H1 (cell line): Measurements from ENCODE around the gene ATP8B3. TPM values are rescaled to one million over a fixed set of nuclear protein-coding genes. Genes with fewer than 3 reads are reported as not detected.
A peak's percentile ranks its signal among the peaks of the same experiment; 100 is the strongest.

Experiments used
- CTCF ChIA-PET: fragments of 300-600 bp; sonication (Branson Sonifier 250); formaldehyde crosslinking; loops from one replicate; lab custom pipeline; 2021; ENCODE audit not compliant: partially characterized antibody; lab: Charles Lee
- POLR2A ChIA-PET: fragments of 300-600 bp; sonication (Branson Sonifier 250); formaldehyde crosslinking; loops from one replicate; lab custom pipeline; 2021; ENCODE audit warnings: inconsistent platforms; ENCODE audit not compliant: partially characterized antibody; lab: Charles Lee
- DNase-seq, 2 experiments: peaks; one replicate each; pipeline versions ENCODE4 v3.0.0 to v3.0.0-alpha.2; 2010 to 2022; ENCODE audit warnings: low spot score in 2 of 2, low read depth in 1 of 2, mixed read lengths in 1 of 2
- FAIRE-seq: peaks from 2 replicates; lab custom pipeline; 2011; peaks lifted over from hg19 to GRCh38; lab: Jason Lieb, UNC
- H2AFZ ChIP-seq: 2 replicates; pipeline ENCODE4 v1.8.1; 2012; ENCODE audit warnings: low read length, inconsistent platforms
- H2AK5ac ChIP-seq: 2 replicates; pipeline ENCODE4 v1.6.1; 2013; ENCODE audit warnings: low read depth, low read length
- H2BK120ac ChIP-seq: replicated peaks from 2 replicates; pipeline ENCODE3; 2013; ENCODE audit warnings: low read depth, low read length, inconsistent platforms
- H2BK12ac ChIP-seq: 2 replicates; pipeline ENCODE4 v1.6.1; 2013; ENCODE audit warnings: low read depth, low read length
- H2BK15ac ChIP-seq: 2 replicates; pipeline ENCODE4 v1.6.1; 2013; ENCODE audit warnings: low read length
- H2BK20ac ChIP-seq: 2 replicates; pipeline ENCODE4 v1.6.1; 2013; ENCODE audit warnings: low read length
- H2BK5ac ChIP-seq: 2 replicates; pipeline ENCODE4 v1.6.1; 2013; ENCODE audit warnings: low read depth, low read length
- H3K14ac ChIP-seq: 2 replicates; pipeline ENCODE4 v1.6.1; 2013; ENCODE audit warnings: inconsistent platforms; ENCODE audit not compliant: insufficient read length
- H3K18ac ChIP-seq: 2 replicates; pipeline ENCODE4 v1.6.1; 2013; ENCODE audit warnings: low read length; ENCODE audit errors: extremely low read depth
- H3K23ac ChIP-seq: 2 replicates; pipeline ENCODE4 v1.6.1; 2013; ENCODE audit warnings: inconsistent platforms; ENCODE audit not compliant: insufficient read length
- H3K23me2 ChIP-seq: 2 replicates; pipeline ENCODE4 v1.6.1; 2013; ENCODE audit warnings: low read depth, low read length
- H3K27ac ChIP-seq: 2 replicates; pipeline ENCODE4 v1.6.1; 2011; ENCODE audit warnings: low read depth, low read length, inconsistent platforms
- H3K27me3 ChIP-seq, 4 experiments: replicated peaks in 1 of 4; 1 replicate in 1 of 4; 2 replicates in 3 of 4; pipeline versions ENCODE4 v1.6.1 to v1.8.1; 2011 to 2013; ENCODE audit warnings: low read length in 3 of 4, mild to moderate bottlenecking in 3 of 4, inconsistent platforms in 2 of 4, mixed read lengths in 2 of 4, moderate library complexity in 1 of 4; ENCODE audit not compliant: control insufficient read depth in 3 of 4, insufficient read depth in 3 of 4; ENCODE audit errors: extremely low read depth in 1 of 4
- H3K36me3 ChIP-seq, 4 experiments: 2 replicates each; pipeline versions ENCODE4 v1.6.1 to v1.8.1; 2011 to 2013; ENCODE audit warnings: mild to moderate bottlenecking in 4 of 4, low read length in 3 of 4, moderate library complexity in 2 of 4, control low read depth in 1 of 4, inconsistent platforms in 1 of 4; ENCODE audit not compliant: insufficient read depth in 4 of 4, control insufficient read depth in 2 of 4
- H3K4ac ChIP-seq: replicated peaks from 2 replicates; pipeline ENCODE3; 2013; ENCODE audit warnings: low read length, low read depth, mixed read lengths, inconsistent platforms; ENCODE audit not compliant: insufficient read length
- H3K4me1 ChIP-seq, 4 experiments: replicated peaks in 1 of 4; 1 replicate in 1 of 4; 2 replicates in 3 of 4; pipeline versions ENCODE4 v1.6.1 to v1.8.1; 2011 to 2013; ENCODE audit warnings: low read length in 3 of 4, inconsistent platforms in 2 of 4, mixed read lengths in 1 of 4; ENCODE audit not compliant: insufficient read depth in 4 of 4, control insufficient read depth in 3 of 4
- H3K4me2 ChIP-seq, 2 experiments: 2 replicates each; pipeline versions ENCODE4 v1.6.1 to v1.8.1; 2011 to 2013; ENCODE audit warnings: low read depth in 2 of 2, low read length in 2 of 2, control low read depth in 1 of 2, inconsistent platforms in 1 of 2, mild to moderate bottlenecking in 1 of 2; ENCODE audit not compliant: insufficient read depth in 1 of 2
- H3K4me3 ChIP-seq, 4 experiments: fragments of 200-600, 300-600 bp in 1 of 4; sonication (generic), shearing (Covaris generic), sonication (Bioruptor Twin) in 1 of 4; 2 replicates each; pipeline versions ENCODE4 v1.5.1 to v1.8.1; 2011 to 2016; ENCODE audit warnings: low read length in 4 of 4, low read depth in 3 of 4, control low read depth in 2 of 4, inconsistent platforms in 2 of 4, mild to moderate bottlenecking in 2 of 4, mixed read lengths in 1 of 4, moderate library complexity in 1 of 4; ENCODE audit not compliant: insufficient read depth in 2 of 4; ENCODE audit errors: extremely low read depth in 1 of 4
- H3K56ac ChIP-seq: replicated peaks from 2 replicates; pipeline ENCODE3; 2013; ENCODE audit warnings: low read depth, mild to moderate bottlenecking, mixed read lengths, low read length, inconsistent platforms; ENCODE audit not compliant: insufficient read length
- H3K79me1 ChIP-seq: 2 replicates; pipeline ENCODE4 v1.6.1; 2013; ENCODE audit warnings: low read depth, low read length, control low read depth
- H3K79me2 ChIP-seq, 2 experiments: 2 replicates each; pipeline versions ENCODE4 v1.6.1 to v1.8.1; 2012 to 2013; ENCODE audit warnings: low read length in 2 of 2, mild to moderate bottlenecking in 2 of 2, inconsistent platforms in 1 of 2; ENCODE audit not compliant: insufficient read depth in 2 of 2, control insufficient read depth in 1 of 2
- H3K9ac ChIP-seq, 4 experiments: replicated peaks in 1 of 4; 1 replicate in 1 of 4; 2 replicates in 3 of 4; pipeline versions ENCODE4 v1.6.1 to v1.8.1; 2011 to 2013; ENCODE audit warnings: low read depth in 3 of 4, low read length in 3 of 4, control low read depth in 2 of 4, mild to moderate bottlenecking in 2 of 4, moderate library complexity in 2 of 4, inconsistent platforms in 1 of 4; ENCODE audit errors: extremely low read depth in 1 of 4
- H3K9me3 ChIP-seq, 2 experiments: 2 replicates each; pipeline versions ENCODE4 v1.6.1 to v1.8.1; 2012 to 2013; ENCODE audit warnings: mild to moderate bottlenecking in 2 of 2, moderate library complexity in 2 of 2, control low read depth in 1 of 2, inconsistent platforms in 1 of 2, low read depth in 1 of 2, low read length in 1 of 2, mixed read lengths in 1 of 2; ENCODE audit not compliant: insufficient read depth in 2 of 2
- H4K20me1 ChIP-seq, 2 experiments: replicated peaks in 1 of 2; 2 replicates each; pipeline versions ENCODE3 to v1.8.1; 2011 to 2013; ENCODE audit warnings: inconsistent platforms in 2 of 2, low read length in 2 of 2, mild to moderate bottlenecking in 1 of 2; ENCODE audit not compliant: insufficient read depth in 2 of 2, control insufficient read depth in 1 of 2
- H4K5ac ChIP-seq: 2 replicates; pipeline ENCODE4 v1.6.1; 2013; ENCODE audit warnings: low read length, low read depth, mixed read lengths, inconsistent platforms; ENCODE audit not compliant: insufficient read length
- H4K8ac ChIP-seq: 2 replicates; pipeline ENCODE4 v1.8.0; 2013; ENCODE audit warnings: mild to moderate bottlenecking, moderate library complexity, low read length, inconsistent platforms; ENCODE audit not compliant: insufficient read depth; ENCODE audit errors: extremely low read depth
- H4K91ac ChIP-seq: replicated peaks from 2 replicates; pipeline ENCODE3; 2013; ENCODE audit warnings: low read length, mixed read lengths, inconsistent platforms; ENCODE audit not compliant: insufficient read length
- GTF2F1 ChIP-seq: IDR thresholded peaks from 2 replicates; pipeline ENCODE4 v1.6.1; 2012; ENCODE audit warnings: low read depth, low read length, improper control_type of control experiment, borderline replicate concordance
- TCF12 ChIP-seq: IDR thresholded peaks from 2 replicates; pipeline ENCODE4 v1.6.1; 2011; ENCODE audit warnings: low read depth, mild to moderate bottlenecking, low read length
- WGBS, 2 experiments: shearing (Covaris generic) in 1 of 2; methylation state at CpG; one replicate each; pipeline versions ENCODE4 v1.1.6 to v1.1.7; 2013 to 2015; ENCODE audit warnings: low lambda C conversion rate in 2 of 2, mixed read lengths in 2 of 2, inconsistent platforms in 1 of 2, low coverage in 1 of 2, missing lambda C conversion rate in 1 of 2; ENCODE audit not compliant: insufficient replicate concordance in 2 of 2, insufficient coverage in 1 of 2, insufficient read length in 1 of 2; ENCODE audit errors: extremely low coverage in 1 of 2, missing lambda C conversion rate in 1 of 2; 5-methylcytosine and 5-hydroxymethylcytosine counted together
- polyA plus RNA-seq, 7 experiments: library from polyadenylated mRNA; depleted of rRNA in 3 of 7; stranded (reverse) in 5 of 7; unstranded in 2 of 7; fragments of >200 nt in 5 of 7; fragments of 200-250 nt in 2 of 7; gene quantifications; 1 replicate in 5 of 7; 2 replicates in 1 of 7; 4 replicates in 1 of 7; pipeline versions ENCODE4 v1.2.1 to v1.2.3, GENCODE V29; 2011 to 2013; ENCODE audit warnings: missing spikeins in 2 of 7, mixed read lengths in 2 of 7
- total RNA-seq: library from RNA; stranded (reverse); fragmentation: NEBNext Ultra II Directional; extraction: Animal tissue kit (Norgen Biotek cat#: 25700); gene quantifications from 2 replicates; pipeline ENCODE4 v1.2.1, GENCODE V29; 2021

Gene ATP8B3
- total and polyA plus RNA-seq, 2 of the 8 experiments (the other 6 are each of a cell fraction or from before 2014, with no cell fraction given), result 4.1 to 9.3 TPM

- Histone ChIP-seq H2BK20ac (no peak overlapping the region), H2BK15ac (no peak overlapping the region), H3K9ac (no peak overlapping the region), H2BK120ac (no peak overlapping the region), H2BK5ac (no peak overlapping the region), H4K5ac (no peak overlapping the region), H3K4me1 (peaks cover 0 to 19% (median 13%) of the 10 kb centered on the region in 4 experiments; a peak in 6 of 7 replicates), H3K79me1 (peaks cover 23% of the 10 kb centered on the region), H2AK5ac (no peak overlapping the region), H3K14ac (no peak overlapping the region), H3K79me2 (peaks cover 23 to 43% of the 10 kb centered on the region in 2 experiments), H3K23me2 (peaks cover 3% of the 10 kb centered on the region; the same call in 1 of the 2 replicates), H3K4me3 (peak overlapping the region in 1 of 4 experiments; percentile 95; a peak in 1 of 8 replicates), H3K18ac (no peak overlapping the region), H3K23ac (no peak overlapping the region), H3K9me3 (no peaks in the 10 kb centered on the region), H4K91ac (no peak overlapping the region), H4K8ac (no peak overlapping the region), H2AFZ (no peak overlapping the region), H3K4me2 (no peak overlapping the region), H3K56ac (no peak overlapping the region), H3K27me3 (no peaks in the 10 kb centered on the region), H3K4ac (no peak overlapping the region), H4K20me1 (peaks cover 22 to 23% of the 10 kb centered on the region in 2 experiments), H3K36me3 (no peaks in the 10 kb centered on the region), H3K27ac (no peak overlapping the region), H2BK12ac (0 out of 2 replicates have a peak overlapping the region, but pooled peaks have one; percentile 0)
- DNase-seq (no peak), FAIRE-seq (no peak)
- POLR2A ChIA-PET, result interaction anchor here (0.9 to 1.9 kb wide), 4 partner anchors 11 to 96 kb away, joined by 3 to 10 read pairs (median 5); no protein-coding TSS in a partner anchor
- TF ChIP-seq GTF2F1 (no peak), TCF12 (no peak)
- WGBS, 2 experiments, result 76% methylated on average over 5 of the region's 5 CpGs; no CpG with 5 or more reads in 1 of the 2 experiments
- CTCF ChIA-PET, result interaction anchor here (0.7 to 2.5 kb wide), 11 partner anchors 8 to 772 kb away, joined by 3 to 24 read pairs (median 4); no protein-coding TSS in a partner anchor
Measured at GRCh38 chr19:1849132-1849474, 37.0 kb upstream of the ATP8B3 start.
